ENCODE data around the gene HOXA1.

Gene HOXA1

DNA sequence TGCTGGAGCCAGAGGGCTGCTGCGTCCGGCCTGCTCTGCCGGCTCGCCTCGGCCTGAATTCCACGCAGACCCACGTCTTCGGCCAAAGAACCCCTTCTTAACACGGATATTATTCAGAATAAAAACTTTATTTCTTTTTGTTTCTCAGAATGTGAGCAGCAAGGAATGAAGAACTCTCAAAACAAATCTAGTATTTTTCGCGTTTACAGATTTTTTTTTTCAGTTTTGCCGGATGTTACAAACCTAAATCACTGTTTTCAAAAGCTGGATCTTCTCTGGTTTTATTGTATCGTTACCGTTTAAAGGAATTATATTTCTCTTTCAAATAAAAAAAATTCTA lies 11.1 kb upstream of the HOXA1 start:
- TF ChIP-seq TCF4 (CRISPR knock-in tag; IDR thresholded peaks at IDR 0.05; ENCODE audit: borderline replicate concordance) (no peak), BACH2 (CRISPR knock-in tag; IDR thresholded peaks at IDR 0.05; ENCODE audit: borderline replicate concordance) (no peak), SNAI2 (CRISPR knock-in tag; IDR thresholded peaks at IDR 0.05) (no peak), OSR1 (CRISPR knock-in tag; IDR thresholded peaks at IDR 0.05) (no peak)
- ATAC-seq = no peak

DNA sequence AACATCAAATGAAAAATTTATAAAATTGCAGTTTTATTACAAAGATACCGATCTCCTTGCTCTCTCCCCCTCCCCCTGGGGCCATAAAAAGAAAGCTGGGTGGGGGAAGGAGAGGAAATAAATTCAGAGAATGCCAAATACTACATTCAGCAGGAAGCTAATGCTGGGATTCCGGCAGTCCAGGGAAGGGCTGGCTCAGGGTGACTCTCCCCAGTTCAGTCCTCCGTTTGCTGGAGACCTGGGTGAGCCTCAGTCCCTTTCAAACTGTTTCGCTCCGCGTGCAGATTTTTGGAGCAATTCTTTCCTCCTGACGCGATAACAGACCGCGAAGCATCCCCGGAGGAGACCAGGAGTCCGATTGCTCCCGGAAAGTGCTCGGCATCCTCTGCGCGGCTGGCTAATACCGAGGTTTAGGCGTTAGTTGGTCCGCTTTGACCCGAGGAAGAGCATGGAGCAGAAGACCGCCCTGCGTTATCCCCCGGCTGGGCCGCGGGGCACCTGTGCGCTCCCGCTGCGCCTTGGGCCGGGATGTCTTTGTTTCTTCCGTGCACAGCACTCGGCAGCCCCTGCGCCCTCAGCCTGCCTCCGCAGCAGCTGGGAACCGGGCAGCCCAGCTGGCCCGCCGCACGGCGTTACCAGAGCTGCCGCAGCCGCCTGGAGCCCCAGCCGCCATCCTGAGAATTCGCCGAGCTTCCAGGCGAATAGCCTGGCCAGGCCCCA lies 10.5 kb upstream of the HOXA1 start:
- TF ChIP-seq ZNF8 (CRISPR knock-in tag; IDR thresholded peaks at IDR 0.05) (no peak), ZFP30 (CRISPR knock-in tag; IDR thresholded peaks at IDR 0.05) (no peak), GLIS3 (CRISPR knock-in tag; IDR thresholded peaks at IDR 0.05) (no peak), ZNF70 (CRISPR knock-in tag; IDR thresholded peaks at IDR 0.05) (no peak), ESRRG (CRISPR knock-in tag; IDR thresholded peaks at IDR 0.05) (no peak), BACH2 (CRISPR knock-in tag; IDR thresholded peaks at IDR 0.05; ENCODE audit: borderline replicate concordance) (no peak), OSR1 (CRISPR knock-in tag; IDR thresholded peaks at IDR 0.05) (no peak), ARNTL (CRISPR knock-in tag; IDR thresholded peaks at IDR 0.05; ENCODE audit: borderline replicate concordance, low read depth) (no peak), TOX (CRISPR knock-in tag; IDR thresholded peaks at IDR 0.05; ENCODE audit: borderline replicate concordance) (no peak), ZFP3 (CRISPR knock-in tag; IDR thresholded peaks at IDR 0.05) (no peak)
- TF ChIP-seq, protein P1, sequence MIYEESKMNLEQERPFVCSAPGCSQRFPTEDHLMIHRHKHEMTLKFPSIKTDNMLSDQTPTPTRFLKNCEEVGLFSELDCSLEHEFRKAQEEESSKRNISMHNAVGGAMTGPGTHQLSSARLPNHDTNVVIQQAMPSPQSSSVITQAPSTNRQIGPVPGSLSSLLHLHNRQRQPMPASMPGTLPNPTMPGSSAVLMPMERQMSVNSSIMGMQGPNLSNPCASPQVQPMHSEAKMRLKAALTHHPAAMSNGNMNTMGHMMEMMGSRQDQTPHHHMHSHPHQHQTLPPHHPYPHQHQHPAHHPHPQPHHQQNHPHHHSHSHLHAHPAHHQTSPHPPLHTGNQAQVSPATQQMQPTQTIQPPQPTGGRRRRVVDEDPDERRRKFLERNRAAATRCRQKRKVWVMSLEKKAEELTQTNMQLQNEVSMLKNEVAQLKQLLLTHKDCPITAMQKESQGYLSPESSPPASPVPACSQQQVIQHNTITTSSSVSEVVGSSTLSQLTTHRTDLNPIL (CRISPR knock-in tag; IDR thresholded peaks at IDR 0.05; ENCODE audit: low read depth) = no peak
- TF ChIP-seq, protein P2, sequence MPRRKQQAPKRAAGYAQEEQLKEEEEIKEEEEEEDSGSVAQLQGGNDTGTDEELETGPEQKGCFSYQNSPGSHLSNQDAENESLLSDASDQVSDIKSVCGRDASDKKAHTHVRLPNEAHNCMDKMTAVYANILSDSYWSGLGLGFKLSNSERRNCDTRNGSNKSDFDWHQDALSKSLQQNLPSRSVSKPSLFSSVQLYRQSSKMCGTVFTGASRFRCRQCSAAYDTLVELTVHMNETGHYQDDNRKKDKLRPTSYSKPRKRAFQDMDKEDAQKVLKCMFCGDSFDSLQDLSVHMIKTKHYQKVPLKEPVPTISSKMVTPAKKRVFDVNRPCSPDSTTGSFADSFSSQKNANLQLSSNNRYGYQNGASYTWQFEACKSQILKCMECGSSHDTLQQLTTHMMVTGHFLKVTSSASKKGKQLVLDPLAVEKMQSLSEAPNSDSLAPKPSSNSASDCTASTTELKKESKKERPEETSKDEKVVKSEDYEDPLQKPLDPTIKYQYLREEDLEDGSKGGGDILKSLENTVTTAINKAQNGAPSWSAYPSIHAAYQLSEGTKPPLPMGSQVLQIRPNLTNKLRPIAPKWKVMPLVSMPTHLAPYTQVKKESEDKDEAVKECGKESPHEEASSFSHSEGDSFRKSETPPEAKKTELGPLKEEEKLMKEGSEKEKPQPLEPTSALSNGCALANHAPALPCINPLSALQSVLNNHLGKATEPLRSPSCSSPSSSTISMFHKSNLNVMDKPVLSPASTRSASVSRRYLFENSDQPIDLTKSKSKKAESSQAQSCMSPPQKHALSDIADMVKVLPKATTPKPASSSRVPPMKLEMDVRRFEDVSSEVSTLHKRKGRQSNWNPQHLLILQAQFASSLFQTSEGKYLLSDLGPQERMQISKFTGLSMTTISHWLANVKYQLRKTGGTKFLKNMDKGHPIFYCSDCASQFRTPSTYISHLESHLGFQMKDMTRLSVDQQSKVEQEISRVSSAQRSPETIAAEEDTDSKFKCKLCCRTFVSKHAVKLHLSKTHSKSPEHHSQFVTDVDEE (CRISPR knock-in tag; IDR thresholded peaks at IDR 0.05) = no peak
- ATAC-seq = peak; percentile 40

DNA sequence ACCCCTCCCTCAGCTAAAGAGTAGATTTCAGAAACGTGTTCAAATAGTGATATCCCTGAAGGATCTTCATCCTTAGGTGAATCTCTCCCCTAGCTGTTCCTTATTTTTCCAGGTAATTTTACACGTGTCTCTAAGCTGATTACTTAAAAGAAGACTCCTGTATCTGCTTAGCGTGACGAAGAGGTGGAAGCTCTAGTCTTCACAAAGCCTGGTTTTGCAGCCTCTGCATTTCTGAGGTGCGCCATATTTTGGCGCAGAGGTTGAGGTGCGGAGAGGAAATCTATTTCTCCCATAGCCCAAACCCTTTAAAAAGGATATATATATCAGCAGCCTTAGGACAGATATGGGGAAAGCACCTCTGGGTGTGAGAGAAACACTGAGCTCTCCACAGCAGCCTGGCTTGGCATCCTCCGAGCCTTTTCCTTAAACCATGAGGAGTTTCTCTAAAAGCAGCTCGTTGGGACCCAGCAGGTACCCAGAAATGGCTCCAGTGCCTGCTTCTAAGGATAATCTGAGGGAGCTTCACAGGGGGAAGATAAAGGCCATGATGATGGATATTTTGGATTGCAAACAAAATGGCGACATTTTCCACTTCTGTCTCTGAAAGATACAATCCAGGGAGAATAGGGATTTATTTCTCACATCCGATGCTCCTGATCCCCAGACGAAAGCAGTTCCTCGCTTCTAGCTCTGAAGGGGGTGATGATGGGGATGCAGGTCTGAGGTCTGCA lies 9.7 kb upstream of the HOXA1 start:
- TF ChIP-seq, protein P2 (CRISPR knock-in tag; IDR thresholded peaks at IDR 0.05) = no peak
- TF ChIP-seq BACH2 (CRISPR knock-in tag; IDR thresholded peaks at IDR 0.05; ENCODE audit: borderline replicate concordance) (no peak), RARB (CRISPR knock-in tag; IDR thresholded peaks at IDR 0.05) (no peak), ZNF70 (CRISPR knock-in tag; IDR thresholded peaks at IDR 0.05) (no peak), TCF4 (CRISPR knock-in tag; IDR thresholded peaks at IDR 0.05; ENCODE audit: borderline replicate concordance) (no peak), ZC3H10 (CRISPR knock-in tag; IDR thresholded peaks at IDR 0.05) (no peak), ZNF8 (CRISPR knock-in tag; IDR thresholded peaks at IDR 0.05) (no peak), ARNTL (CRISPR knock-in tag; IDR thresholded peaks at IDR 0.05; ENCODE audit: borderline replicate concordance, low read depth) (no peak)
- TF ChIP-seq, protein P3, sequence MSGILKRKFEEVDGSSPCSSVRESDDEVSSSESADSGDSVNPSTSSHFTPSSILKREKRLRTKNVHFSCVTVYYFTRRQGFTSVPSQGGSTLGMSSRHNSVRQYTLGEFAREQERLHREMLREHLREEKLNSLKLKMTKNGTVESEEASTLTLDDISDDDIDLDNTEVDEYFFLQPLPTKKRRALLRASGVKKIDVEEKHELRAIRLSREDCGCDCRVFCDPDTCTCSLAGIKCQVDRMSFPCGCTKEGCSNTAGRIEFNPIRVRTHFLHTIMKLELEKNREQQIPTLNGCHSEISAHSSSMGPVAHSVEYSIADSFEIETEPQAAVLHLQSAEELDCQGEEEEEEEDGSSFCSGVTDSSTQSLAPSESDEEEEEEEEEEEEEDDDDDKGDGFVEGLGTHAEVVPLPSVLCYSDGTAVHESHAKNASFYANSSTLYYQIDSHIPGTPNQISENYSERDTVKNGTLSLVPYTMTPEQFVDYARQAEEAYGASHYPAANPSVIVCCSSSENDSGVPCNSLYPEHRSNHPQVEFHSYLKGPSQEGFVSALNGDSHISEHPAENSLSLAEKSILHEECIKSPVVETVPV (CRISPR knock-in tag; IDR thresholded peaks at IDR 0.05) = no peak
- TF ChIP-seq, protein P4, sequence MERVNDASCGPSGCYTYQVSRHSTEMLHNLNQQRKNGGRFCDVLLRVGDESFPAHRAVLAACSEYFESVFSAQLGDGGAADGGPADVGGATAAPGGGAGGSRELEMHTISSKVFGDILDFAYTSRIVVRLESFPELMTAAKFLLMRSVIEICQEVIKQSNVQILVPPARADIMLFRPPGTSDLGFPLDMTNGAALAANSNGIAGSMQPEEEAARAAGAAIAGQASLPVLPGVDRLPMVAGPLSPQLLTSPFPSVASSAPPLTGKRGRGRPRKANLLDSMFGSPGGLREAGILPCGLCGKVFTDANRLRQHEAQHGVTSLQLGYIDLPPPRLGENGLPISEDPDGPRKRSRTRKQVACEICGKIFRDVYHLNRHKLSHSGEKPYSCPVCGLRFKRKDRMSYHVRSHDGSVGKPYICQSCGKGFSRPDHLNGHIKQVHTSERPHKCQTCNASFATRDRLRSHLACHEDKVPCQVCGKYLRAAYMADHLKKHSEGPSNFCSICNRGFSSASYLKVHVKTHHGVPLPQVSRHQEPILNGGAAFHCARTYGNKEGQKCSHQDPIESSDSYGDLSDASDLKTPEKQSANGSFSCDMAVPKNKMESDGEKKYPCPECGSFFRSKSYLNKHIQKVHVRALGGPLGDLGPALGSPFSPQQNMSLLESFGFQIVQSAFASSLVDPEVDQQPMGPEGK (CRISPR knock-in tag; IDR thresholded peaks at IDR 0.05; ENCODE audit: borderline replicate concordance) = no peak
- ATAC-seq = no peak
